CD4-positive, alpha-beta T cell (primary cell): ENCODE measurements around the gene FGF13. TPM values are rescaled to one million over a fixed set of nuclear protein-coding genes. Genes with fewer than 3 reads are reported as not detected.

Experiments used
- ATAC-seq: fragments of 200-7000 bp; cut with Tn5 transposase; one replicate; pipeline ENCODE4 v1.10.0; 2022; ENCODE audit warnings: mild to moderate bottlenecking; ENCODE audit not compliant: poor library complexity
- CTCF ChIA-PET: fragments of 350-600 bp; sonication (Branson Sonifier 250); formaldehyde crosslinking; loops from one replicate; lab custom pipeline; 2021; ENCODE audit warnings: antibody characterized with exemption, inconsistent platforms; lab: Charles Lee
- POLR2A ChIA-PET: fragments of 350-600 bp; sonication (Branson Sonifier 250); formaldehyde crosslinking; loops from one replicate; lab custom pipeline; 2021; ENCODE audit warnings: antibody characterized with exemption, inconsistent platforms; lab: Charles Lee
- DNase-seq, 14 experiments: peaks; one replicate each; pipeline ENCODE4 v3.0.0-alpha.2; 2013 to 2020; ENCODE audit warnings: mixed read lengths in 2 of 14
- H3K27ac ChIP-seq, 2 donors: one replicate each; pipeline versions ENCODE4 v1.5.1 to v1.7.0; 2013; ENCODE audit warnings: low read length in 2 of 2, low read depth in 1 of 2, mild to moderate bottlenecking in 1 of 2
- H3K27me3 ChIP-seq, 2 experiments: 1 replicate in 1 of 2; 2 replicates in 1 of 2; pipeline versions ENCODE4 v1.6.1 to v1.7.0; 2013; ENCODE audit warnings: low read length in 2 of 2, control low read depth in 1 of 2, mild to moderate bottlenecking in 1 of 2, moderate library complexity in 1 of 2; ENCODE audit not compliant: insufficient read depth in 2 of 2, control insufficient read depth in 1 of 2
- H3K36me3 ChIP-seq: one replicate; pipeline ENCODE4 v1.6.1; 2013; ENCODE audit warnings: low read length, control low read depth; ENCODE audit not compliant: insufficient read depth
- H3K4me1 ChIP-seq: one replicate; pipeline ENCODE4 v1.6.1; 2013; ENCODE audit warnings: low read length, control low read depth; ENCODE audit not compliant: insufficient read depth
- H3K4me3 ChIP-seq: one replicate; pipeline ENCODE4 v1.5.1; 2013; ENCODE audit warnings: mild to moderate bottlenecking, low read length, moderate library complexity
- H3K9me3 ChIP-seq, 2 experiments: 1 replicate in 1 of 2; 2 replicates in 1 of 2; pipeline versions ENCODE4 v1.6.1 to v1.7.0; 2013; ENCODE audit warnings: low read length in 2 of 2, mild to moderate bottlenecking in 2 of 2, control low read depth in 1 of 2, moderate library complexity in 1 of 2; ENCODE audit not compliant: control insufficient read depth in 1 of 2, insufficient read depth in 1 of 2
- H3K27ac Mint-ChIP-seq: one replicate; pipeline ENCODE4 v1.8.0; 2020; ENCODE audit warnings: mixed read lengths
- H3K27me3 Mint-ChIP-seq: one replicate; pipeline ENCODE4 v1.8.0; 2021; ENCODE audit warnings: mixed read lengths
- H3K36me3 Mint-ChIP-seq: one replicate; pipeline ENCODE4 v1.8.0; 2021; ENCODE audit warnings: low read depth, mixed read lengths
- H3K4me1 Mint-ChIP-seq: one replicate; pipeline ENCODE4 v1.8.0; 2021; ENCODE audit warnings: low read depth, mixed read lengths
- H3K4me3 Mint-ChIP-seq: one replicate; pipeline ENCODE4 v1.8.0; 2020; ENCODE audit warnings: mild to moderate bottlenecking, mixed read lengths
- H3K9me3 Mint-ChIP-seq: one replicate; pipeline ENCODE4 v1.8.0; 2020; ENCODE audit warnings: mixed read lengths
- CTCF ChIP-seq: fragments of 200-600 bp; IDR thresholded peaks from one replicate; pipeline ENCODE4 v1.8.0; 2022; ENCODE audit warnings: antibody characterized with exemption, mild to moderate bottlenecking
- intact Hi-C, 2 experiments: fragments of 100-400 bp; cut with DNase I in 1 of 2; cut with micrococcal nuclease in 1 of 2; formaldehyde crosslinking; loops; one replicate each; pipeline versions ENCODE4 v1.15.1 to v1.9.0; 2023 to 2025; cut with DNase I, micrococcal nuclease
- total RNA-seq, 174 experiments: library from RNA in 2 of 174; stranded (reverse) in 2 of 174; gene quantifications; one replicate each; pipeline ENCODE4 v1.2.3 and lab custom pipeline; 2021 to 2026

FGF13 gene
- total RNA-seq, 2 experiments from 2014 or later = not detected

- no peak for DNase-seq
- Mint-ChIP-seq H3K9me3 (no peaks in the 10 kb centered on the region), H3K27ac (no peak overlapping the region), H3K36me3 (no peaks in the 10 kb centered on the region), H3K27me3 (peaks cover 15% of the 10 kb centered on the region), H3K4me3 (no peak overlapping the region), H3K4me1 (no peaks in the 10 kb centered on the region)
- H3K27ac ChIP-seq = no peak overlapping the region
- no peak overlapping the region for H3K4me3 ChIP-seq
- no peaks in the 10 kb centered on the region for H3K27me3 ChIP-seq
- no peaks in the 10 kb centered on the region for H3K9me3 ChIP-seq
- no peak for TF ChIP-seq CTCF
- H3K36me3 ChIP-seq = no peaks in the 10 kb centered on the region
- intact Hi-C loops = no loop called here
- CTCF ChIA-PET = no interaction called here
- ATAC-seq = no peak
- no peaks in the 10 kb centered on the region for H3K4me1 ChIP-seq
- POLR2A ChIA-PET = no interaction called here
Observed at GRCh38 chrX:138704101-138704500, 7.4 kb downstream of the FGF13 start.

GRCh38 chrX:138692591-138692990 lies 18.9 kb downstream of the FGF13 start:
- H3K36me3 Mint-ChIP-seq = no peaks in the 10 kb centered on the region
- no peaks in the 10 kb centered on the region for H3K36me3 ChIP-seq
- no peak overlapping the region for H3K27ac ChIP-seq
- H3K9me3 ChIP-seq = no peaks in the 10 kb centered on the region
- no peak overlapping the region for H3K27ac Mint-ChIP-seq
- no peak overlapping the region for H3K4me3 ChIP-seq
- no peak for TF ChIP-seq CTCF
- no peak for ATAC-seq
- ChIA-PET POLR2A (no interaction called here), CTCF (no interaction called here)
- H3K9me3 Mint-ChIP-seq = no peaks in the 10 kb centered on the region
- no peak overlapping the region for H3K4me3 Mint-ChIP-seq
- H3K4me1 ChIP-seq = no peaks in the 10 kb centered on the region
- no peaks in the 10 kb centered on the region for H3K4me1 Mint-ChIP-seq
- intact Hi-C loops = no loop called here
- H3K27me3 Mint-ChIP-seq = no peaks in the 10 kb centered on the region
- H3K27me3 ChIP-seq = no peaks in the 10 kb centered on the region
- DNase-seq = no peak

GRCh38 chrX:138691186-138691585 lies 20.3 kb downstream of the FGF13 start:
- no peaks in the 10 kb centered on the region for H3K9me3 ChIP-seq
- Mint-ChIP-seq H3K4me3 (no peak overlapping the region), H3K4me1 (no peaks in the 10 kb centered on the region), H3K36me3 (no peaks in the 10 kb centered on the region), H3K27ac (no peak overlapping the region), H3K9me3 (no peaks in the 10 kb centered on the region), H3K27me3 (no peaks in the 10 kb centered on the region)
- H3K27ac ChIP-seq = no peak overlapping the region
- intact Hi-C loops = no loop called here
- TF ChIP-seq CTCF = no peak
- no peak for ATAC-seq
- no peaks in the 10 kb centered on the region for H3K27me3 ChIP-seq
- H3K4me1 ChIP-seq = no peaks in the 10 kb centered on the region
- CTCF ChIA-PET = no interaction called here
- no peaks in the 10 kb centered on the region for H3K36me3 ChIP-seq
- H3K4me3 ChIP-seq = no peak overlapping the region
- no peak for DNase-seq
- POLR2A ChIA-PET = no interaction called here
